ENCODE measurements around the gene SYTL3. TPM values are rescaled to one million over a fixed set of nuclear protein-coding genes. Genes with fewer than 3 reads are reported as not detected.
A peak's percentile ranks its signal among the peaks of the same experiment; 100 is the strongest.

SYTL3 gene
- total and polyA plus RNA-seq, 9 of the 15 experiments (the other 6 are each of a cell fraction or from before 2014, with no cell fraction given) = 0.04 to 0.46 (median 0.17) TPM; not detected in 1

DNA sequence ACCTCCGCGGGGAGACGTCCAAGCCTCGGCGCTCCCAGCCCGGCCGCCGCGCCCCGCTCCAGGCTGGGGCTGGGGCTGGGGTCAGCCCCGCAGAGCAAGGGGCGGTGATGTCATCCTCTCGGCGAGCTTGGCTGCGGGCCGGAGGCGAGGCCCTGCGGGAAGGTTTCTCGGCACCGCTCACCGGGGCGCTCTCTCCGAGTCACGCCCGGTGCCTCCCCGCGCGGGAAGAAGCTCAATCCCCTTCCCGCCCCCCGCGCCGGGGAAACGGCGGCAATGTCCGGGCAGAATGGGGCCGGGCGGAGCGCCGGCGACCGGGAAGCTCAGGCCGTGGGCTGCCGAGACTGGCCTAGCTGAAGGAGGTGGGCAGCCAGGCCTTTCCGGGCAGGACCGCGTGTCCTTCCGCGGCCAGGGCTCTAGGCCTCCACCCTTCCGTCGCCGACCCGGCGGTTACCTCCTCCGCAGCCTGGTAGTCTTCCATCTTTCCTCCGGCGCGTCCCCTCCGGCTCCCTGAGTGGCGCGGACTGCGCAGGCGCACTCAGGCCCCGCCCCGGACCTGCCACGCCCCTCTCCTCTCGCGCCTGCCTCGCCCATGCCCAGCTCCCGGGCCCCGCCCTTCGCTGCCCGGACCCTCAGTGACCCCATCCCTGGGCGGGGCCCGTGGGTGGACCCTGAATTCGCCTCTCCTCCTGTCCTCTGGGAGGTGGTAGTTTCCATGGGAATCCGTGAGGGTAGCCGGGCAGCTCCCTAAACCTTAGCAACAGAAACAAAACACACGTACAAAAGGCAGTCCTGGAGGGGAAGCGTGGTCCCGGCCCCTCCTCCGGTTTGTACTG, 5.4 kb upstream of the SYTL3 start, which contains the start of gene DYNLT1 (continued):
- TF ChIP-seq CBFB (CRISPR knock-in tag; IDR thresholded peaks at IDR 0.05) (peak; percentile 70; the same call in 1 of the 2 replicates), ZNF695 (CRISPR knock-in tag; IDR thresholded peaks at IDR 0.05) (no peak), ZNF76 (CRISPR knock-in tag; IDR thresholded peaks at IDR 0.05; ENCODE audit: borderline replicate concordance) (no peak), SMARCE1 (IDR thresholded peaks at IDR 0.05) (no peak), DPF2 (IDR thresholded peaks at IDR 0.05) (peak; percentile 55; the same call in 1 of the 2 replicates), ZNF23 (CRISPR knock-in tag; IDR thresholded peaks at IDR 0.05) (no peak), RFX7 (CRISPR knock-in tag; IDR thresholded peaks at IDR 0.05) (no peak), ZNF146 (CRISPR knock-in tag; IDR thresholded peaks at IDR 0.05; ENCODE audit: unreplicated experiment) (no peak), MECOM (CRISPR knock-in tag; IDR thresholded peaks at IDR 0.05) (no peak), FOXP1 (CRISPR knock-in tag; IDR thresholded peaks at IDR 0.05) (peak; percentile 88), BRD4 (IDR thresholded peaks at IDR 0.05) (peak; percentile 77), JUN (IDR thresholded peaks at IDR 0.05; ENCODE audit: borderline replicate concordance, low read depth, low read length) (peak; percentile 19; the same call in 1 of the 2 replicates), JUN (CRISPR knock-in tag; IDR thresholded peaks at IDR 0.05; ENCODE audit: borderline replicate concordance) (peak; percentile 95; the same call in 1 of the 2 replicates), KLF16 (IDR thresholded peaks at IDR 0.05) (no peak), BRCA1 (IDR thresholded peaks at IDR 0.05) (no peak), BRCA1 (CRISPR knock-in tag; IDR thresholded peaks at IDR 0.05) (peak; percentile 87; the same call in 1 of the 2 replicates), ZBED1 (IDR thresholded peaks at IDR 0.05) (no peak)
- TF ChIP-seq, protein P1, sequence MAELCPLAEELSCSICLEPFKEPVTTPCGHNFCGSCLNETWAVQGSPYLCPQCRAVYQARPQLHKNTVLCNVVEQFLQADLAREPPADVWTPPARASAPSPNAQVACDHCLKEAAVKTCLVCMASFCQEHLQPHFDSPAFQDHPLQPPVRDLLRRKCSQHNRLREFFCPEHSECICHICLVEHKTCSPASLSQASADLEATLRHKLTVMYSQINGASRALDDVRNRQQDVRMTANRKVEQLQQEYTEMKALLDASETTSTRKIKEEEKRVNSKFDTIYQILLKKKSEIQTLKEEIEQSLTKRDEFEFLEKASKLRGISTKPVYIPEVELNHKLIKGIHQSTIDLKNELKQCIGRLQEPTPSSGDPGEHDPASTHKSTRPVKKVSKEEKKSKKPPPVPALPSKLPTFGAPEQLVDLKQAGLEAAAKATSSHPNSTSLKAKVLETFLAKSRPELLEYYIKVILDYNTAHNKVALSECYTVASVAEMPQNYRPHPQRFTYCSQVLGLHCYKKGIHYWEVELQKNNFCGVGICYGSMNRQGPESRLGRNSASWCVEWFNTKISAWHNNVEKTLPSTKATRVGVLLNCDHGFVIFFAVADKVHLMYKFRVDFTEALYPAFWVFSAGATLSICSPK (IDR thresholded peaks at IDR 0.05; ENCODE audit: borderline replicate concordance) = no peak
- TF ChIP-seq, protein P2, sequence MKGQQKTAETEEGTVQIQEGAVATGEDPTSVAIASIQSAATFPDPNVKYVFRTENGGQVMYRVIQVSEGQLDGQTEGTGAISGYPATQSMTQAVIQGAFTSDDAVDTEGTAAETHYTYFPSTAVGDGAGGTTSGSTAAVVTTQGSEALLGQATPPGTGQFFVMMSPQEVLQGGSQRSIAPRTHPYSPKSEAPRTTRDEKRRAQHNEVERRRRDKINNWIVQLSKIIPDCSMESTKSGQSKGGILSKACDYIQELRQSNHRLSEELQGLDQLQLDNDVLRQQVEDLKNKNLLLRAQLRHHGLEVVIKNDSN (CRISPR knock-in tag; IDR thresholded peaks at IDR 0.05) = 0 out of 2 replicates have a peak, but pooled peaks have one; percentile 23
- TF ChIP-seq, protein P3, sequence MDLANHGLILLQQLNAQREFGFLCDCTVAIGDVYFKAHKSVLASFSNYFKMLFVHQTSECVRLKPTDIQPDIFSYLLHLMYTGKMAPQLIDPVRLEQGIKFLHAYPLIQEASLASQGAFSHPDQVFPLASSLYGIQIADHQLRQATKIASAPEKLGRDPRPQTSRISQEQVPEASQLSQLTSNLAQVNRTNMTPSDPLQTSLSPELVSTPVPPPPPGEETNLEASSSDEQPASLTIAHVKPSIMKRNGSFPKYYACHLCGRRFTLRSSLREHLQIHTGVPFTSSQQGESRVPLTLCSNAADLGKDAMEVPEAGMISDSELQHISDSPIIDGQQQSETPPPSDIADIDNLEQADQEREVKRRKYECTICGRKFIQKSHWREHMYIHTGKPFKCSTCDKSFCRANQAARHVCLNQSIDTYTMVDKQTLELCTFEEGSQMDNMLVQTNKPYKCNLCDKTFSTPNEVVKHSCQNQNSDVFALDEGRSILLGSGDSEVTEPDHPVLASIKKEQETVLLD (IDR thresholded peaks at IDR 0.05) = peak; percentile 73
- TF ChIP-seq, protein P4, sequence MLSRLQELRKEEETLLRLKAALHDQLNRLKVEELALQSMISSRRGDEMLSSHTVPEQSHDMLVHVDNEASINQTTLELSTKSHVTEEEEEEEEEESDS (CRISPR knock-in tag; IDR thresholded peaks at IDR 0.05) = no peak
- TF ChIP-seq, protein P5, sequence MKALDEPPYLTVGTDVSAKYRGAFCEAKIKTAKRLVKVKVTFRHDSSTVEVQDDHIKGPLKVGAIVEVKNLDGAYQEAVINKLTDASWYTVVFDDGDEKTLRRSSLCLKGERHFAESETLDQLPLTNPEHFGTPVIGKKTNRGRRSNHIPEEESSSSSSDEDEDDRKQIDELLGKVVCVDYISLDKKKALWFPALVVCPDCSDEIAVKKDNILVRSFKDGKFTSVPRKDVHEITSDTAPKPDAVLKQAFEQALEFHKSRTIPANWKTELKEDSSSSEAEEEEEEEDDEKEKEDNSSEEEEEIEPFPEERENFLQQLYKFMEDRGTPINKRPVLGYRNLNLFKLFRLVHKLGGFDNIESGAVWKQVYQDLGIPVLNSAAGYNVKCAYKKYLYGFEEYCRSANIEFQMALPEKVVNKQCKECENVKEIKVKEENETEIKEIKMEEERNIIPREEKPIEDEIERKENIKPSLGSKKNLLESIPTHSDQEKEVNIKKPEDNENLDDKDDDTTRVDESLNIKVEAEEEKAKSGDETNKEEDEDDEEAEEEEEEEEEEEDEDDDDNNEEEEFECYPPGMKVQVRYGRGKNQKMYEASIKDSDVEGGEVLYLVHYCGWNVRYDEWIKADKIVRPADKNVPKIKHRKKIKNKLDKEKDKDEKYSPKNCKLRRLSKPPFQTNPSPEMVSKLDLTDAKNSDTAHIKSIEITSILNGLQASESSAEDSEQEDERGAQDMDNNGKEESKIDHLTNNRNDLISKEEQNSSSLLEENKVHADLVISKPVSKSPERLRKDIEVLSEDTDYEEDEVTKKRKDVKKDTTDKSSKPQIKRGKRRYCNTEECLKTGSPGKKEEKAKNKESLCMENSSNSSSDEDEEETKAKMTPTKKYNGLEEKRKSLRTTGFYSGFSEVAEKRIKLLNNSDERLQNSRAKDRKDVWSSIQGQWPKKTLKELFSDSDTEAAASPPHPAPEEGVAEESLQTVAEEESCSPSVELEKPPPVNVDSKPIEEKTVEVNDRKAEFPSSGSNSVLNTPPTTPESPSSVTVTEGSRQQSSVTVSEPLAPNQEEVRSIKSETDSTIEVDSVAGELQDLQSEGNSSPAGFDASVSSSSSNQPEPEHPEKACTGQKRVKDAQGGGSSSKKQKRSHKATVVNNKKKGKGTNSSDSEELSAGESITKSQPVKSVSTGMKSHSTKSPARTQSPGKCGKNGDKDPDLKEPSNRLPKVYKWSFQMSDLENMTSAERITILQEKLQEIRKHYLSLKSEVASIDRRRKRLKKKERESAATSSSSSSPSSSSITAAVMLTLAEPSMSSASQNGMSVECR (CRISPR knock-in tag; IDR thresholded peaks at IDR 0.05) = peak; percentile 77

Data from K562 (cell line).